Ishikawa (cell line): ENCODE measurements around the gene BACH2.

Experiments
- CEBPB ChIP-seq: IDR thresholded peaks from 2 replicates; pipeline ENCODE4 v1.6.1; 2012
- CREB1 ChIP-seq: IDR thresholded peaks from 2 replicates; pipeline ENCODE4 v1.6.1; 2012; ENCODE audit warnings: low read depth
- EGR1 ChIP-seq: IDR thresholded peaks from 2 replicates; pipeline ENCODE4 v1.6.1; 2012
- EP300 ChIP-seq: IDR thresholded peaks from 2 replicates; pipeline ENCODE4 v1.6.1; 2012; ENCODE audit warnings: borderline replicate concordance
- FOXM1 ChIP-seq: IDR thresholded peaks from 2 replicates; pipeline ENCODE4 v1.6.1; 2012; ENCODE audit warnings: low read depth, borderline replicate concordance
- MAX ChIP-seq: IDR thresholded peaks from 2 replicates; pipeline ENCODE4 v1.6.1; 2012
- NFIC ChIP-seq: IDR thresholded peaks from 2 replicates; pipeline ENCODE4 v1.6.1; 2012
- RAD21 ChIP-seq: IDR thresholded peaks from 2 replicates; pipeline ENCODE4 v1.6.1; 2012; ENCODE audit warnings: low read depth
- REST ChIP-seq: IDR thresholded peaks from 2 replicates; pipeline ENCODE4 v1.6.1; 2012; ENCODE audit warnings: low read depth, mild to moderate bottlenecking
- TAF1 ChIP-seq: IDR thresholded peaks from 2 replicates; pipeline ENCODE4 v1.6.1; 2012; ENCODE audit warnings: low read depth, mild to moderate bottlenecking
- TCF12 ChIP-seq: IDR thresholded peaks from 2 replicates; pipeline ENCODE4 v1.6.1; 2012; ENCODE audit warnings: low read depth
- TEAD4 ChIP-seq: IDR thresholded peaks from 2 replicates; pipeline ENCODE4 v1.6.1; 2012
- USF1 ChIP-seq: IDR thresholded peaks from 2 replicates; pipeline ENCODE4 v1.6.1; 2012
- YY1 ChIP-seq: IDR thresholded peaks from 2 replicates; pipeline ENCODE4 v1.6.1; 2012; ENCODE audit warnings: low read depth
- ZBTB7A ChIP-seq: IDR thresholded peaks from 2 replicates; pipeline ENCODE4 v1.6.1; 2012; ENCODE audit warnings: low read depth

The BACH2 gene

GRCh38 chr6:90319979-90320685 lies 23.5 kb upstream of the BACH2 start:
- TF ChIP-seq TCF12 (no peak), FOXM1 (no peak), TEAD4 (no peak), CREB1 (no peak), MAX (no peak), CEBPB (no peak), USF1 (no peak), YY1 (no peak)

GRCh38 chr6:90319044-90319443 lies 22.4 kb upstream of the BACH2 start:
- TF ChIP-seq REST: no peak
- no peak for TF ChIP-seq NFIC
- no peak for TF ChIP-seq YY1
- TF ChIP-seq TCF12: no peak
- no peak for TF ChIP-seq CEBPB
- no peak for TF ChIP-seq USF1
- TF ChIP-seq RAD21: no peak
- TF ChIP-seq FOXM1: no peak
- no peak for TF ChIP-seq MAX
- no peak for TF ChIP-seq CREB1
- TF ChIP-seq ZBTB7A: no peak
- no peak for TF ChIP-seq TEAD4
- no peak for TF ChIP-seq EGR1
- no peak for TF ChIP-seq EP300
- no peak for TF ChIP-seq TAF1

GRCh38 chr6:90315986-90316385 lies 19.3 kb upstream of the BACH2 start:
- TF ChIP-seq TCF12: no peak
- TF ChIP-seq TEAD4: no peak
- no peak for TF ChIP-seq FOXM1
- TF ChIP-seq YY1: no peak
- TF ChIP-seq MAX: no peak
- no peak for TF ChIP-seq REST
- TF ChIP-seq EGR1: no peak
- TF ChIP-seq NFIC: no peak
- TF ChIP-seq CEBPB: no peak
- no peak for TF ChIP-seq RAD21
- TF ChIP-seq CREB1: no peak
- no peak for TF ChIP-seq ZBTB7A
- TF ChIP-seq TAF1: no peak
- TF ChIP-seq USF1: no peak
- TF ChIP-seq EP300: no peak

- TF ChIP-seq FOXM1: no peak
- TF ChIP-seq TEAD4: no peak
- TF ChIP-seq EGR1: no peak
- no peak for TF ChIP-seq CEBPB
- TF ChIP-seq MAX: no peak
- TF ChIP-seq USF1: no peak
- TF ChIP-seq REST: no peak
- no peak for TF ChIP-seq TCF12
- TF ChIP-seq RAD21: no peak
- TF ChIP-seq TAF1: no peak
- TF ChIP-seq ZBTB7A: no peak
- no peak for TF ChIP-seq NFIC
- TF ChIP-seq EP300: no peak
- TF ChIP-seq CREB1: no peak
- no peak for TF ChIP-seq YY1
These were observed 18.8 kb upstream of the BACH2 start for GRCh38 chr6:90315354-90315950.
